Esophagus (tissue), 2 donors: ENCODE measurements around the gene SIK2. TPM values are rescaled to one million over a fixed set of nuclear protein-coding genes. Genes with fewer than 3 reads are reported as not detected.

Experiments used
- H3K27ac ChIP-seq, 2 donors: one replicate each; pipeline ENCODE4 v1.5.1; 2013; ENCODE audit warnings: low read depth in 2 of 2, mild to moderate bottlenecking in 2 of 2, inconsistent platforms in 1 of 2, low read length in 1 of 2, moderate library complexity in 1 of 2
- H3K27me3 ChIP-seq, 2 donors: one replicate each; pipeline ENCODE4 v1.6.1; 2013; ENCODE audit warnings: low read length in 2 of 2, control low read depth in 1 of 2, mild to moderate bottlenecking in 1 of 2; ENCODE audit not compliant: insufficient read depth in 2 of 2, control insufficient read depth in 1 of 2
- H3K36me3 ChIP-seq, 2 donors: one replicate each; pipeline ENCODE4 v1.6.1; 2013; ENCODE audit warnings: low read length in 1 of 2; ENCODE audit not compliant: control insufficient read depth in 2 of 2, insufficient read depth in 2 of 2
- H3K4me1 ChIP-seq, 2 donors: one replicate each; pipeline ENCODE4 v1.6.1; 2013; ENCODE audit warnings: low read length in 1 of 2; ENCODE audit not compliant: control insufficient read depth in 2 of 2, insufficient read depth in 2 of 2
- H3K4me3 ChIP-seq, 2 donors: one replicate each; pipeline ENCODE4 v1.5.1; 2013; ENCODE audit warnings: low read length in 2 of 2, mild to moderate bottlenecking in 2 of 2, low read depth in 1 of 2, moderate library complexity in 1 of 2
- H3K9me3 ChIP-seq, 2 donors: one replicate each; pipeline ENCODE4 v1.6.1; 2013; ENCODE audit warnings: mild to moderate bottlenecking in 2 of 2, low read depth in 1 of 2, low read length in 1 of 2, moderate library complexity in 1 of 2; ENCODE audit not compliant: control insufficient read depth in 2 of 2, insufficient read depth in 1 of 2
- WGBS, 2 donors: extraction: QIAGEN DNeasy Blood & Tissue Kit; methylation state at CpG; one replicate each; pipeline ENCODE4 v1.1.7; 2013; 5-methylcytosine and 5-hydroxymethylcytosine counted together
- polyA plus RNA-seq, 2 donors: library from polyadenylated mRNA; stranded (reverse); fragments of 200-250 nt; gene quantifications; one replicate each; pipeline ENCODE4 v1.2.3, GENCODE V29; 2013
- donor health status: healthy with polysubstance abuse.
- donor health status: Bipolar disorder and iron deficiency.

Gene SIK2
- polyA plus RNA-seq, 2 donors = 2.7 to 2.8 TPM

DNA sequence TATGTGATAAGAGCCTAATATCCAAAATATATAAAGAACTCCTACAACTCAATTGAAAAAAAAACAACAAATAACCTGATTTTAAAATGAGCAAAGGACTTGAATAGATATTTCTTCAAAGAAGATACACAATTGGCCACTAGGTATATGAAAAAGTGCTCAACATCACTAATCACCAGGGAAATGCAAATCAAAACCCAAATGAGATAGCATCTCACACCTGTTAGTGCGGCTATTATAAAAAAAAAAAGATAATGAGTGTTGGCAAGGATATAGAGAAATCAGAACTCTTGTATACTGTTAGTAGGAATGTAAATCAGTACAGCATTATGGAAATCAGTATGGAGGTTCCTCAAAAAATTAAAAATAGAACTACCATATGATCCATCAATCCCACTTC, 5.9 kb upstream of the SIK2 start:
- H3K36me3 ChIP-seq = no peaks in the 10 kb centered on the region
- 84 to 92% methylated on average over 1 of the region's 1 CpG for WGBS, 2 donors
- no peaks in the 10 kb centered on the region for H3K9me3 ChIP-seq
- H3K27ac ChIP-seq = no peak overlapping the region
- H3K4me3 ChIP-seq = no peak overlapping the region
- H3K27me3 ChIP-seq = no peaks in the 10 kb centered on the region
- no peaks in the 10 kb centered on the region for H3K4me1 ChIP-seq

DNA sequence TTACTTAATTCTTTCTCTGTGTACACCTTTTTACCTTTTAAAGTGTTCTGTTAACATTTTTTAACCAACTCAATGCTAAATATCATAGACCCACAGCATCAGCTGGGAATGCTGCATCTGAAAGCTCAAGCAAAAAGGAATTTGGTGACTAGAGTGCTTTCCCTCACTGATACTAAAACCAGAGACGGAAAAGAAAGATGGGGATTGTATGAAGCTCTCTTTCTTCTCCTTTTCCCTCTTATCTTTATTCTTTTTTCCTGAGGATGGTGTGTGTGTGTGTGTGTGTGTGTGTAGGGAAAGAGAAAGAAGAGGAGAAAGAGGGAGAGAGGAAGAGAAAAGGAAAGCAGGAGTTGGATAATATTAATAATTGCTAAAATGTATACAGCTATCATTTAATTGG, 4.1 kb upstream of the SIK2 start:
- no peak overlapping the region for H3K27ac ChIP-seq
- 61 to 73% methylated on average over 1 of the region's 1 CpG for WGBS, 2 donors
- no peaks in the 10 kb centered on the region for H3K36me3 ChIP-seq
- no peaks in the 10 kb centered on the region for H3K27me3 ChIP-seq
- H3K4me3 ChIP-seq = no peak overlapping the region
- H3K4me1 ChIP-seq = no peaks in the 10 kb centered on the region
- H3K9me3 ChIP-seq = no peaks in the 10 kb centered on the region

DNA sequence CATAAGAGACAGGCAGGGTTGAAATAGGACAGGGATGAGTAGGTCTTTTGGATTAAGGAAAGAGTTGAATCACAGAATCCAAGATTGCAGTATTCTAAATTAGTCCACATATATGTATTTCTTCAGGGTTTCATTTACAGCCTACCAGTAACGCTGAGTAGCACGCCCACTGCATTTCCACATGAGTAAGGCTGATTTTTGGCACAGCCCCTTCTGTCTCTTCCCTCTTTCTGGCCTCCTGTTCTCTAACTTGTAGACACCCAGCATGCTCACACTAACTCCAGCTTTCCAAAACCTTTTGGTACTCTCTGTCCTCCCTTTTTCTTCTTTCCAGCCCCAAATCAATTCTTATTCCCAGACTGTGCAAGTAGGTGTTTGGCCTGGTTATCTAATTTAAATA, 3.7 kb upstream of the SIK2 start:
- Histone ChIP-seq H3K36me3 (no peaks in the 10 kb centered on the region), H3K9me3 (no peaks in the 10 kb centered on the region)
- WGBS, 2 donors = 46 to 49% methylated on average over 2 of the region's 2 CpGs

DNA sequence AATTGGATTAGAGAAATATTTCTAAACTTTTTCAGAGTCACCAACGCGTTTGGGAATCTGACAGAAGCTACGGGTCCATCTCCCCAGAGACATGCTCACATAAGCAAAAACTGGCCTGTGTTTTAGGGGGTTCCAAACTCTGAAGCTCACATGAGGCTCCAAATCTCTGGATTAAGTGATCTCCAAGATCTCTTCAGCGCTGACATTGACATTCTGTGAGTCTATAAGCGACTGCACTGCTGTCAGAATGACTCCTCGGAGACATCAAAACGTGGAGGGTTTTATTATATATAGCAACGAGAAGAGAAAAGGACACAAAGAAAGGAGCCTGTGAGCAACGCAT, 642 bp upstream of the SIK2 start:
- H3K36me3 ChIP-seq = no peaks in the 10 kb centered on the region
- no peaks in the 10 kb centered on the region for H3K9me3 ChIP-seq
- H3K27me3 ChIP-seq = no peaks in the 10 kb centered on the region
- peak overlapping the region; percentile 58 to 90 for H3K4me3 ChIP-seq
- no peaks in the 10 kb centered on the region for H3K4me1 ChIP-seq
- H3K27ac ChIP-seq = peak overlapping the region; percentile 93 to 95
- WGBS, 2 donors = 13 to 18% methylated on average over 9 of the region's 9 CpGs

More for the DNA sequence above, 3.7 kb upstream of the SIK2 start:
- Histone ChIP-seq H3K4me1 (no peaks in the 10 kb centered on the region), H3K4me3 (no peak overlapping the region), H3K27me3 (no peaks in the 10 kb centered on the region), H3K27ac (no peak overlapping the region)

DNA sequence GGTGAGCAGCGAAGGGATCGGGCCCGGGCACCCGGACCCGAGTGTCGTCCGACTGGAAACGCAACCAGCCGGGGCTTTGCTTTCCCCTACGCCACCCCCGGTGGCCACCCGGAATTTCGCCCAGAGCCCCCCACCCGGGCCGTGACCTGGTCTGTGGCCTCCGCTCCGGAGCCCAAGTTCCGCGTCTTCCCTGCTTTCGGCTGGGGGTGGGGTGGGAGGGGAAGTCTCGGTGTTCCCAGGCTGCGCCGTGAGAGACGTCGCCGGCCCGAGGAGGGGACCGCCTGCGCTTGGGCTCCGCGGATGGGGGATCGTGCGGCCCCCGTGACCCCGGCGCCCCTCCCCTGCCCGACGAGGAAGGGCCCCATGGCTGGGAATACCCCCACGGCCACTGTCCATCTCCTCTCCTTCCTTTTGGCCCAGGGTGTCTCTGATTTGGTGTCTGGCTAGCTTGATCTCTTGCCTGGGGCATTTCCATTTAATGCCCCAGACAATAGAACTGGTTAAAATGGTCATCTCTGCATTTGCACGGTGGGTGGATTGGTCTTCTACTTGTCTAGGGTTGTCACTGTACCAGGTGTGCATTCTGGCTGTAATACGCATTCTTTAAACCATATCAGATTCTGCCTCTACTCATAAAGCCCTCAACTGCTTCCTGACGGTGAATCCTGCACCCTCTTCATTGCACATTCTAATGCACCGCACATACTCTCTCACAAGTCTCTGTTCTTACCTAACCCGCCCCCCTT, 789 bp downstream of the SIK2 start:
- no peaks in the 10 kb centered on the region for H3K9me3 ChIP-seq
- WGBS, 2 donors = 1% methylated on average over 32 to 44 of the region's 44 CpGs
- no peaks in the 10 kb centered on the region for H3K36me3 ChIP-seq
- no peaks in the 10 kb centered on the region for H3K27me3 ChIP-seq
- H3K27ac ChIP-seq = peak overlapping the region; percentile 93 to 95
- H3K4me1 ChIP-seq = no peaks in the 10 kb centered on the region
- peak overlapping the region; percentile 90 to 93 for H3K4me3 ChIP-seq

DNA sequence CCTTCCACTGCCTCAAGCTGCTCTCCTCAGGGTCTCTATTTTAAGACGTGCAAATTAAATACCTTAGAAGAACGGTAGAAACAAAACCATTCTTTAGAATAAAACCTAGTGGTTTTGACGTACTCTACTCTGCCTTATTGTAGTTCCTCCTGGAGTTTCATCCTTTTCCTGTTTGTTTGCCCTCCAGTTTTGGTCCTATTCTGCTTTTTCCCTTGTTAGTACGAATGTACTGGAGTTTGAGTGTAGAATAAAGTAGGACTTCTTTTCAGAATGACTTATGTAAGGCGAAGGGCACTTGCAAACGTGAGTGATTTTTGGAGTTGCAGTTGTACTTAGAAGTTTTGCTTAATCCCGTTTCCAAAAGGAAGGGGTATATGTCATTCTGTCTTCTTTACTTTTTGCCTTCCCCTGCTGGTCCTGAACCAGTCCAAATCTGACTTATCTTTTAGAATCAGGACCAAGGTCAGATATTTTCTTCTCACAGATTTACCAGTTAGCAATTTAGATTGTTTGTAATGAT, 1.4 kb downstream of the SIK2 start:
- peak overlapping the region; percentile 40 to 93 for H3K27ac ChIP-seq

DNA sequence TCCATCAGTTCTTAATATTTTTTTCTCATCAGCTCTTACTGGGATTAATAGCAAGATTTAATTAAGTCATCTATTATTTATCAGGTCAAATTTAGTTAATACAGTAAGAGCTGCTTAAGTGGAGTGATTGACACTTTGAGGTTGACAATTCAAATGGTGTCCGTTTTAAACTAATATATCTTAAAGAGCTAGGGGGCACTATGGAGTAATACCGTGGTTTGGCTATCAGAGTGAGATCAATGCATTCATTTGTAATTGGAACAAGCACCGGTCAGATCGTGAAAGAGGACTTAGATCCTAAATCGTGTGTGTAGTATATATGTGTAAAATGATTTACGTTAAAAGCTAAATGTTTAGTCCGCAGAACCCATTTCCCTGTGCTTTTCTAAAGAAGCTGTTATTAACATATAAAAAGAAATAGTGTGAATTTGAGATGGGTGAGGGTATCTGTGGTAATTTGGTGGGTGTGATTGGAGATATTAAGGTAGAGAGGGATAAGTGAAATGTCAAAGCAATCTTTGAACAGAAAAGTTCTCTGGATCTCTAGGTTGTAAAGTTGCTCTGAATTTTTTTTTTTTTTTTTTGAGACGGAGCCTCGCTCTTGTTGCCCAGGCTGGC, 2.3 kb downstream of the SIK2 start:
- no peaks in the 10 kb centered on the region for H3K27me3 ChIP-seq
- H3K9me3 ChIP-seq = no peaks in the 10 kb centered on the region
- WGBS, 2 donors = 24 to 41% methylated on average over 9 of the region's 9 CpGs
- no peaks in the 10 kb centered on the region for H3K36me3 ChIP-seq
- H3K27ac ChIP-seq = no peak overlapping the region
- H3K4me1 ChIP-seq = no peaks in the 10 kb centered on the region
- peak overlapping the region in 1 of 2 donors; percentile 22 for H3K4me3 ChIP-seq

More for the DNA sequence above, 1.4 kb downstream of the SIK2 start:
- Histone ChIP-seq H3K9me3 (no peaks in the 10 kb centered on the region), H3K4me1 (no peaks in the 10 kb centered on the region), H3K27me3 (no peaks in the 10 kb centered on the region), H3K4me3 (peak overlapping the region; percentile 90 to 93), H3K36me3 (no peaks in the 10 kb centered on the region)
- WGBS, 2 donors = 8 to 9% methylated on average over 7 of the region's 7 CpGs

DNA sequence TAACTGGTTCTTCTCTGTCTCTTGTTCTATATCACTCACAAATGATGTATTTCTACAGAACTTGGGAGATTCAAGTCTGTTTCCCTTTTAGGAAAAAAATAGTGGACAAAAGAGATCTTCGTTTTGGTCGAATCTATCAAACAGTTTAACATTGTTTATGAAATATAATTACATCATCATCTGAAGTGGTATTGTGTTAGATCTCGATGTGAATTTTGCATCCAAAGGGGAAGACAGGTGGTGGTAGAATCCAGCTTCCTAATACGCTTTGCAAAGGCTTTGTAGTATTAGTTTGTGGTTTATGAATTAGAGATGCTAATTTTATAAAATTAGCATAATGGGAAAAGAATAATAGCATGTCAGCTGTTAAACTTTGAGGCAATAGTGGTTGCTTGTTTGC, 3.4 kb downstream of the SIK2 start:
- Histone ChIP-seq H3K27me3 (no peaks in the 10 kb centered on the region), H3K36me3 (no peaks in the 10 kb centered on the region), H3K27ac (no peak overlapping the region), H3K4me1 (no peaks in the 10 kb centered on the region), H3K4me3 (no peak overlapping the region), H3K9me3 (no peaks in the 10 kb centered on the region)
- WGBS, 2 donors = 44 to 48% methylated on average over 4 of the region's 4 CpGs

DNA sequence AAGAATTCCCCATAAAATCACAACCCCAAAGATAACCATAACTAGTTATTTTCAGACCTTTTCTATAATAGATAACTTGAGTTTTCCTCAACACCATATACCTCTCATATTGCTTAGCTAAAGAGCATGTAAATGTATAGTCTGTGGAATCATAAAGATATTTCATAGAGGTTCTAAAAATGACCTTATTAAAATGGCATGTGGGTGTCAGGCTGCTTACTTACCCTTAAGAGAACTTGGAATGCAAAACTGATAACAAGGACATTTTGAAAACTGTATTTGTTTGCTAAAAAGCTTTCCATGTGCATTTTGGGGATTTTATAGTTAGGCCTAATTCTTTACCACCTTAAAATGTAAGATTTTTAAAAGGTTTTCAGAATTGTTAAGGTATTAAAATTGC, 4.7 kb downstream of the SIK2 start:
- Histone ChIP-seq H3K9me3 (no peaks in the 10 kb centered on the region), H3K4me1 (no peaks in the 10 kb centered on the region), H3K27me3 (no peaks in the 10 kb centered on the region), H3K4me3 (no peak overlapping the region), H3K36me3 (no peaks in the 10 kb centered on the region), H3K27ac (no peak overlapping the region)

DNA sequence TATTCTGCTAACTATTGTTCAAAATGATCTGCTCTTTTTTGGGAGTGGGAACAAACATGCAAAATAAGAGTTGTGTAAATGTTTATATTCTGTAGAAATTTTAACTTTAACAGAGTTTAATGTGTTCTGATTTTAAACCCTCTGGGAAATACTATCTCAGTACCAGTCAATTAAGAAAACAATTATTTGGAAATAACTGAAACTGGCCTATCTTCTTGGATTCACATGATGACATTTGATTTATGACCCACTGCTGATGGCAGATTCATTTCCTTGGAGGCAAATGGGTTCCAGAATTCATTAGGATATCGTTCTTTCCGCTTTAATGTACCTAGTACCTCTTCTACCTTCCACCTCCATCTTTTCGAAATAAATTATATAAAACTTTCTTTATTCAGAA, 5.5 kb downstream of the SIK2 start:
- 86 to 93% methylated on average over 3 of the region's 3 CpGs for WGBS, 2 donors
- Histone ChIP-seq H3K9me3 (no peaks in the 10 kb centered on the region), H3K36me3 (no peaks in the 10 kb centered on the region), H3K4me1 (no peaks in the 10 kb centered on the region), H3K27ac (no peak overlapping the region), H3K4me3 (no peak overlapping the region), H3K27me3 (no peaks in the 10 kb centered on the region)
